GM20431 (cell line): ENCODE data around the gene PTPRE.

Experiments
- in situ Hi-C: fragments of 300-500 bp; cut with MseI, MboI; formaldehyde crosslinking; loops from one replicate; pipeline ENCODE4 v1.15.0; 2020; ENCODE audit warnings: low sequenced_read_pairs; ENCODE audit not compliant: unreplicated experiment

The PTPRE gene

GRCh38 chr10:127906548-127907377 is at the start of gene PTPRE:
Gene PTPRE, plus strand, starts transcription at chr10:127907103. Its CDS starts 133,779 bp downstream, at chr10:128040882.
- in situ Hi-C loops, result no loop called here

GRCh38 chr10:127860592-127860991 is 46.3 kb upstream of the PTPRE start:
- in situ Hi-C loops, result loop anchor here (25.0 kb wide), 1 partner anchor 1873 kb away; no protein-coding TSS in a partner anchor

GRCh38 chr10:127863231-127863825 is 43.6 kb upstream of the PTPRE start:
- in situ Hi-C loops, result loop anchor here (25.0 kb wide), 1 partner anchor 1876 kb away; no protein-coding TSS in a partner anchor

GRCh38 chr10:127866276-127867013 is 40.5 kb upstream of the PTPRE start:
- in situ Hi-C loops, result loop anchor here (25.0 kb wide), 1 partner anchor 1879 kb away; no protein-coding TSS in a partner anchor

- in situ Hi-C loops, result loop anchor here (25.0 kb wide), 1 partner anchor 1881 kb away; no protein-coding TSS in a partner anchor
Measured at GRCh38 chr10:127867805-127868204, 39.1 kb upstream of the PTPRE start.

- in situ Hi-C loops, result loop anchor here (25.0 kb wide), 1 partner anchor 1882 kb away; no protein-coding TSS in a partner anchor
Measured at GRCh38 chr10:127869329-127869728, 37.6 kb upstream of the PTPRE start.

GRCh38 chr10:127871631-127872010 is 35.3 kb upstream of the PTPRE start:
- in situ Hi-C loops, result loop anchor here (25.0 kb wide), 1 partner anchor 1884 kb away; no protein-coding TSS in a partner anchor

- in situ Hi-C loops, result loop anchor here (25.0 kb wide), 1 partner anchor 1885 kb away; no protein-coding TSS in a partner anchor
Measured at GRCh38 chr10:127872011-127872761, 34.7 kb upstream of the PTPRE start.

GRCh38 chr10:127872871-127873600 is 33.9 kb upstream of the PTPRE start:
- in situ Hi-C loops, result loop anchor here (25.0 kb wide), 1 partner anchor 1886 kb away; no protein-coding TSS in a partner anchor

- in situ Hi-C loops, result loop anchor here (25.0 kb wide), 1 partner anchor 1887 kb away; no protein-coding TSS in a partner anchor
Measured at GRCh38 chr10:127873901-127874470, 32.9 kb upstream of the PTPRE start.

- in situ Hi-C loops, result loop anchor here (25.0 kb wide), 1 partner anchor 1888 kb away; no protein-coding TSS in a partner anchor
Measured at GRCh38 chr10:127874671-127875448, 32.0 kb upstream of the PTPRE start.

- in situ Hi-C loops, result no loop called here
Measured at GRCh38 chr10:127875449-127875765, 31.5 kb upstream of the PTPRE start.

- in situ Hi-C loops, result no loop called here
Measured at GRCh38 chr10:127875916-127876315, 31.0 kb upstream of the PTPRE start.

GRCh38 chr10:127877116-127877515 is 29.8 kb upstream of the PTPRE start:
- in situ Hi-C loops, result no loop called here

GRCh38 chr10:127877699-127878098 is 29.2 kb upstream of the PTPRE start:
- in situ Hi-C loops, result no loop called here

- in situ Hi-C loops, result no loop called here
Measured at GRCh38 chr10:127878475-127879055, 28.3 kb upstream of the PTPRE start.

GRCh38 chr10:127880557-127880956 is 26.3 kb upstream of the PTPRE start:
- in situ Hi-C loops, result no loop called here
